Astrocyte of the spinal cord (primary cell): Measurements from ENCODE around the gene KIF13A.
"Not testable (repeated sequence)": the region's sequence is repeated elsewhere in the genome, so short reads cannot be mapped to it uniquely, and the experiment has no call there.

Experiments
- DNase-seq: peaks from one replicate; pipeline ENCODE4 v3.0.0; 2011; ENCODE audit warnings: low read depth, low spot score
- H3K4me3 ChIP-seq: 2 replicates; pipeline ENCODE4 v1.5.1; 2011; ENCODE audit warnings: low read depth, mild to moderate bottlenecking, low read length, moderate library complexity
- CTCF ChIP-seq: IDR thresholded peaks from 2 replicates; pipeline ENCODE4 v1.5.1; 2012; ENCODE audit warnings: low read depth, mild to moderate bottlenecking, low read length, inconsistent platforms
- in situ Hi-C: cut with HindIII; loops from 2 replicates; pipeline ENCODE4 v1.10.0; 2017; ENCODE audit warnings: low sequenced_read_pairs

KIF13A gene

GRCh38 chr6:17912521-17912920, 74.9 kb downstream of the KIF13A start:
- no peak for DNase-seq
- TF ChIP-seq CTCF = no peak
- in situ Hi-C loops = no loop called here
- no peak overlapping the region for H3K4me3 ChIP-seq

GRCh38 chr6:17911656-17912055, 75.8 kb downstream of the KIF13A start:
- H3K4me3 ChIP-seq, DNase-seq, in situ Hi-C loops: not testable (repeated sequence)

- H3K4me3 ChIP-seq = no peak overlapping the region
- no peak for TF ChIP-seq CTCF
- in situ Hi-C loops = no loop called here
- no peak for DNase-seq
These were observed 77.2 kb downstream of the KIF13A start for GRCh38 chr6:17910189-17910588.

- no peak for DNase-seq
- no peak overlapping the region for H3K4me3 ChIP-seq
- TF ChIP-seq CTCF = no peak
- in situ Hi-C loops = no loop called here
These were observed 78.6 kb downstream of the KIF13A start for GRCh38 chr6:17908831-17909230.

- in situ Hi-C loops = no loop called here
- peak; percentile 96 for DNase-seq
- TF ChIP-seq CTCF = peak; percentile 40
- H3K4me3 ChIP-seq = no peak overlapping the region
These were observed 79.8 kb downstream of the KIF13A start for GRCh38 chr6:17907406-17908229.

GRCh38 chr6:17905611-17906592, 81.5 kb downstream of the KIF13A start:
- in situ Hi-C loops = no loop called here
- no peak overlapping the region for H3K4me3 ChIP-seq
- DNase-seq = peak; percentile 72
- TF ChIP-seq CTCF = no peak
